Bronchus fibroblast of lung (primary cell): Measurements from ENCODE around the gene HBS1L. TPM values are rescaled to one million over a fixed set of nuclear protein-coding genes. Genes with fewer than 3 reads are reported as not detected.

Experiments
- total RNA-seq: library from RNA; depleted of rRNA; stranded (reverse); fragments of >200 nt; gene quantifications from 2 replicates; pipeline ENCODE4 v1.2.3, GENCODE V29; 2015

HBS1L gene
- 64.2 and 71.2 TPM in 2 replicates for total RNA-seq

GRCh38 chr6:135054569-135055498 lies at the start of gene HBS1L:
Gene HBS1L, minus strand, starts transcription at chr6:135054822. Its CDS starts 131 bp downstream, at chr6:135054691.

GRCh38 chr6:134949927-134950326 lies 104.7 kb downstream of the HBS1L start, which contains the start of gene ALDH8A1:
Gene ALDH8A1, minus strand, starts transcription at chr6:134950101. Its CDS starts 48 bp downstream, at chr6:134950053.

Other genes starting within 250 kb of the HBS1L start
- gene ALDH8A1, start 104.7 kb downstream of the HBS1L start, total RNA-seq = 0.15 and 0.17 TPM in 2 replicates
- 0.45 and 0.50 TPM in 2 replicates for gene MYB, start 126.5 kb upstream of the HBS1L start, total RNA-seq